ENCODE results near the gene SUN3.

GRCh38 chr7:47967123-47967522 is 61.8 kb downstream of the SUN3 start:
- TF ChIP-seq CTCF (IDR thresholded peaks at IDR 0.05) (no peak), EZH2 (IDR thresholded peaks at IDR 0.05) (no peak)

Data from neural progenitor cell (in vitro differentiated cells).